WTC11 (cell line): ENCODE data around the gene AIG1. TPM values are rescaled to one million over a fixed set of nuclear protein-coding genes. Genes with fewer than 3 reads are reported as not detected.
A peak's percentile ranks its signal among the peaks of the same experiment; 100 is the strongest.

ENCODE experiments used
- CREM ChIP-seq: sonication (generic); formaldehyde crosslinking; IDR thresholded peaks from 2 replicates; pipeline ENCODE4 v1.8.1; 2022; ENCODE audit warnings: mild to moderate bottlenecking, missing genetic modification reagents, moderate library complexity
- CTCF ChIP-seq: fragments of 200-600 bp; IDR thresholded peaks from 2 replicates; pipeline ENCODE4 v1.8.0; 2022; ENCODE audit warnings: antibody characterized with exemption
- E2F4 ChIP-seq: sonication (generic); formaldehyde crosslinking; IDR thresholded peaks from 2 replicates; pipeline ENCODE4 v1.8.1; 2022; ENCODE audit warnings: low read depth, mild to moderate bottlenecking, moderate library complexity, missing genetic modification reagents, borderline replicate concordance
- FOXK1 ChIP-seq: sonication (generic); formaldehyde crosslinking; IDR thresholded peaks from 2 replicates; pipeline ENCODE4 v1.8.0; 2022; ENCODE audit warnings: mild to moderate bottlenecking, moderate library complexity, missing genetic modification reagents
- FOXP1 ChIP-seq: sonication (generic); formaldehyde crosslinking; IDR thresholded peaks from 2 replicates; pipeline ENCODE4 v1.8.0; 2022; ENCODE audit warnings: missing genetic modification reagents, mild to moderate bottlenecking, moderate library complexity, borderline replicate concordance
- GTF2I ChIP-seq: fragments of 250-450 bp; sonication (Bioruptor Pico); conservative IDR thresholded peaks from 2 replicates; pipeline ENCODE4 v1.4.0; 2021; ENCODE audit warnings: mild to moderate bottlenecking
- IRF1 ChIP-seq: sonication (generic); formaldehyde crosslinking; IDR thresholded peaks from 2 replicates; pipeline ENCODE4 v1.8.0; 2023; ENCODE audit warnings: missing genetic modification reagents
- IRF2 ChIP-seq: sonication (generic); formaldehyde crosslinking; IDR thresholded peaks from 2 replicates; pipeline ENCODE4 v1.8.0; 2022; ENCODE audit warnings: low read depth, missing genetic modification reagents, borderline replicate concordance
- MXD4 ChIP-seq: fragments of 250-450 bp; sonication (Bioruptor Pico); IDR thresholded peaks from 2 replicates; pipeline ENCODE4 v1.8.0; 2021; ENCODE audit warnings: mild to moderate bottlenecking, moderate library complexity, borderline replicate concordance
- NFATC4 ChIP-seq: fragments of 250-450 bp; sonication (Bioruptor Pico); IDR thresholded peaks from 2 replicates; pipeline ENCODE4 v1.9.0; 2021; ENCODE audit warnings: mild to moderate bottlenecking
- NFYB ChIP-seq: sonication (generic); formaldehyde crosslinking; conservative IDR thresholded peaks from 2 replicates; pipeline ENCODE4 v1.8.0; 2022; ENCODE audit warnings: low read depth, missing genetic modification reagents
- NR1H2 ChIP-seq: sonication (generic); formaldehyde crosslinking; IDR thresholded peaks from 2 replicates; pipeline ENCODE4 v1.9.0; 2021; ENCODE audit warnings: mild to moderate bottlenecking, moderate library complexity, missing genetic modification reagents
- NR3C1 ChIP-seq: sonication (generic); formaldehyde crosslinking; conservative IDR thresholded peaks from 2 replicates; pipeline ENCODE4 v1.8.1; 2023; ENCODE audit warnings: low read depth, mild to moderate bottlenecking, missing genetic modification reagents
- RELA ChIP-seq: sonication (generic); formaldehyde crosslinking; IDR thresholded peaks from 2 replicates; pipeline ENCODE4 v1.8.1; 2022; ENCODE audit warnings: missing genetic modification reagents, mild to moderate bottlenecking, borderline replicate concordance
- TEAD1 ChIP-seq: sonication (generic); formaldehyde crosslinking; IDR thresholded peaks from 2 replicates; pipeline ENCODE4 v1.8.0; 2022; ENCODE audit warnings: mild to moderate bottlenecking, missing genetic modification reagents
- ZBTB21 ChIP-seq: sonication (generic); formaldehyde crosslinking; IDR thresholded peaks from 2 replicates; pipeline ENCODE4 v1.8.1; 2023; ENCODE audit warnings: mild to moderate bottlenecking, missing genetic modification reagents, borderline replicate concordance
- ZNF219 ChIP-seq: sonication (generic); formaldehyde crosslinking; IDR thresholded peaks from 2 replicates; pipeline ENCODE4 v1.8.0; 2023; ENCODE audit warnings: missing genetic modification reagents, mild to moderate bottlenecking, borderline replicate concordance
- ZNF232 ChIP-seq: sonication (generic); formaldehyde crosslinking; IDR thresholded peaks from 2 replicates; pipeline ENCODE4 v1.8.0; 2022; ENCODE audit warnings: mild to moderate bottlenecking, missing genetic modification reagents
- ZNF396 ChIP-seq: fragments of 250-450 bp; sonication (Bioruptor Pico); IDR thresholded peaks from 2 replicates; pipeline ENCODE4 v1.8.0; 2021; ENCODE audit warnings: mild to moderate bottlenecking, moderate library complexity, borderline replicate concordance
- ZNF423 ChIP-seq: fragments of 250-450 bp; sonication (Bioruptor Pico); IDR thresholded peaks from 2 replicates; pipeline ENCODE4 v2.1.2; 2022; ENCODE audit warnings: mild to moderate bottlenecking, moderate library complexity
- ZSCAN18 ChIP-seq: fragments of 250-450 bp; sonication (Bioruptor Pico); IDR thresholded peaks from 2 replicates; pipeline ENCODE4 v2.1.2; 2022; ENCODE audit warnings: mild to moderate bottlenecking, moderate library complexity
- total RNA-seq: library from RNA; stranded (reverse); gene quantifications from 3 replicates; pipeline ENCODE4 v1.2.3, GENCODE V29; 2021
- TF ChIP-seq, protein P1 (sequence below): sonication (generic); formaldehyde crosslinking; IDR thresholded peaks from 2 replicates; pipeline ENCODE4 v1.8.0; 2022; ENCODE audit warnings: mild to moderate bottlenecking, missing genetic modification reagents
- TF ChIP-seq, protein P2 (sequence below): fragments of 250-450 bp; sonication (Bioruptor Pico); IDR thresholded peaks from 2 replicates; pipeline ENCODE4 v1.9.0; 2021; ENCODE audit warnings: mild to moderate bottlenecking
- TF ChIP-seq, protein P3 (sequence below): sonication (generic); formaldehyde crosslinking; IDR thresholded peaks from 2 replicates; pipeline ENCODE4 v1.8.0; 2022; ENCODE audit warnings: mild to moderate bottlenecking, missing genetic modification reagents
- TF ChIP-seq, protein P4 (sequence below): sonication (generic); formaldehyde crosslinking; IDR thresholded peaks from 2 replicates; pipeline ENCODE4 v1.8.1; 2023; ENCODE audit warnings: mild to moderate bottlenecking, missing genetic modification reagents
- TF ChIP-seq, protein P5 (sequence below): fragments of 250-450 bp; sonication (Bioruptor Pico); IDR thresholded peaks from 2 replicates; pipeline ENCODE4 v1.8.0; 2021; ENCODE audit warnings: mild to moderate bottlenecking
- TF ChIP-seq, protein P6 (sequence below): fragments of 250-450 bp; sonication (Bioruptor Pico); IDR thresholded peaks from 2 replicates; pipeline ENCODE4 v1.9.0; 2021; ENCODE audit warnings: moderate library complexity, mild to moderate bottlenecking, inconsistent platforms, borderline replicate concordance

Gene AIG1
- total RNA-seq, 1 experiment from 2014 or later: 38.8 TPM

- TF ChIP-seq RELA: no peak
- TF ChIP-seq, protein P1, sequence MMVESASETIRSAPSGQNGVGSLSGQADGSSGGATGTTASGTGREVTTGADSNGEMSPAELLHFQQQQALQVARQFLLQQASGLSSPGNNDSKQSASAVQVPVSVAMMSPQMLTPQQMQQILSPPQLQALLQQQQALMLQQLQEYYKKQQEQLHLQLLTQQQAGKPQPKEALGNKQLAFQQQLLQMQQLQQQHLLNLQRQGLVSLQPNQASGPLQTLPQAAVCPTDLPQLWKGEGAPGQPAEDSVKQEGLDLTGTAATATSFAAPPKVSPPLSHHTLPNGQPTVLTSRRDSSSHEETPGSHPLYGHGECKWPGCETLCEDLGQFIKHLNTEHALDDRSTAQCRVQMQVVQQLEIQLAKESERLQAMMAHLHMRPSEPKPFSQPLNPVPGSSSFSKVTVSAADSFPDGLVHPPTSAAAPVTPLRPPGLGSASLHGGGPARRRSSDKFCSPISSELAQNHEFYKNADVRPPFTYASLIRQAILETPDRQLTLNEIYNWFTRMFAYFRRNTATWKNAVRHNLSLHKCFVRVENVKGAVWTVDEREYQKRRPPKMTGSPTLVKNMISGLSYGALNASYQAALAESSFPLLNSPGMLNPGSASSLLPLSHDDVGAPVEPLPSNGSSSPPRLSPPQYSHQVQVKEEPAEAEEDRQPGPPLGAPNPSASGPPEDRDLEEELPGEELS (CRISPR knock-in tag): 0 out of 2 replicates have a peak, but pooled peaks have one; percentile 44
- TF ChIP-seq FOXK1: no peak
- TF ChIP-seq ZNF423: no peak
- TF ChIP-seq NFYB (CRISPR knock-in tag): no peak
- no peak for TF ChIP-seq NR3C1
- TF ChIP-seq, protein P2, sequence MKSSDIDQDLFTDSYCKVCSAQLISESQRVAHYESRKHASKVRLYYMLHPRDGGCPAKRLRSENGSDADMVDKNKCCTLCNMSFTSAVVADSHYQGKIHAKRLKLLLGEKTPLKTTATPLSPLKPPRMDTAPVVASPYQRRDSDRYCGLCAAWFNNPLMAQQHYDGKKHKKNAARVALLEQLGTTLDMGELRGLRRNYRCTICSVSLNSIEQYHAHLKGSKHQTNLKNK (CRISPR knock-in tag): no peak
- TF ChIP-seq, protein P3, sequence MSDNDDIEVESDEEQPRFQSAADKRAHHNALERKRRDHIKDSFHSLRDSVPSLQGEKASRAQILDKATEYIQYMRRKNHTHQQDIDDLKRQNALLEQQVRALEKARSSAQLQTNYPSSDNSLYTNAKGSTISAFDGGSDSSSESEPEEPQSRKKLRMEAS (CRISPR knock-in tag): no peak; the same call in 1 of the 2 replicates
- TF ChIP-seq ZNF219 (CRISPR knock-in tag): no peak
- TF ChIP-seq E2F4 (CRISPR knock-in tag): no peak
- no peak for TF ChIP-seq IRF2 (CRISPR knock-in tag)
- no peak for TF ChIP-seq NFATC4 (CRISPR knock-in tag)
- TF ChIP-seq CTCF: peak; percentile 88
- TF ChIP-seq TEAD1 (CRISPR knock-in tag): no peak; the same call in 1 of the 2 replicates
- TF ChIP-seq, protein P4, sequence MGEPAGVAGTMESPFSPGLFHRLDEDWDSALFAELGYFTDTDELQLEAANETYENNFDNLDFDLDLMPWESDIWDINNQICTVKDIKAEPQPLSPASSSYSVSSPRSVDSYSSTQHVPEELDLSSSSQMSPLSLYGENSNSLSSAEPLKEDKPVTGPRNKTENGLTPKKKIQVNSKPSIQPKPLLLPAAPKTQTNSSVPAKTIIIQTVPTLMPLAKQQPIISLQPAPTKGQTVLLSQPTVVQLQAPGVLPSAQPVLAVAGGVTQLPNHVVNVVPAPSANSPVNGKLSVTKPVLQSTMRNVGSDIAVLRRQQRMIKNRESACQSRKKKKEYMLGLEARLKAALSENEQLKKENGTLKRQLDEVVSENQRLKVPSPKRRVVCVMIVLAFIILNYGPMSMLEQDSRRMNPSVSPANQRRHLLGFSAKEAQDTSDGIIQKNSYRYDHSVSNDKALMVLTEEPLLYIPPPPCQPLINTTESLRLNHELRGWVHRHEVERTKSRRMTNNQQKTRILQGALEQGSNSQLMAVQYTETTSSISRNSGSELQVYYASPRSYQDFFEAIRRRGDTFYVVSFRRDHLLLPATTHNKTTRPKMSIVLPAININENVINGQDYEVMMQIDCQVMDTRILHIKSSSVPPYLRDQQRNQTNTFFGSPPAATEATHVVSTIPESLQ: no peak
- TF ChIP-seq, protein P5, sequence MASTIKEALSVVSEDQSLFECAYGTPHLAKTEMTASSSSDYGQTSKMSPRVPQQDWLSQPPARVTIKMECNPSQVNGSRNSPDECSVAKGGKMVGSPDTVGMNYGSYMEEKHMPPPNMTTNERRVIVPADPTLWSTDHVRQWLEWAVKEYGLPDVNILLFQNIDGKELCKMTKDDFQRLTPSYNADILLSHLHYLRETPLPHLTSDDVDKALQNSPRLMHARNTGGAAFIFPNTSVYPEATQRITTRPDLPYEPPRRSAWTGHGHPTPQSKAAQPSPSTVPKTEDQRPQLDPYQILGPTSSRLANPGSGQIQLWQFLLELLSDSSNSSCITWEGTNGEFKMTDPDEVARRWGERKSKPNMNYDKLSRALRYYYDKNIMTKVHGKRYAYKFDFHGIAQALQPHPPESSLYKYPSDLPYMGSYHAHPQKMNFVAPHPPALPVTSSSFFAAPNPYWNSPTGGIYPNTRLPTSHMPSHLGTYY (CRISPR knock-in tag): peak; percentile 24; the same call in 1 of the 2 replicates
- TF ChIP-seq ZSCAN18 (CRISPR knock-in tag): no peak
- no peak for TF ChIP-seq NR1H2 (CRISPR knock-in tag)
- no peak for TF ChIP-seq ZBTB21 (CRISPR knock-in tag)
- TF ChIP-seq ZNF396 (CRISPR knock-in tag): no peak
- TF ChIP-seq CREM (CRISPR knock-in tag): no peak
- TF ChIP-seq, protein P6, sequence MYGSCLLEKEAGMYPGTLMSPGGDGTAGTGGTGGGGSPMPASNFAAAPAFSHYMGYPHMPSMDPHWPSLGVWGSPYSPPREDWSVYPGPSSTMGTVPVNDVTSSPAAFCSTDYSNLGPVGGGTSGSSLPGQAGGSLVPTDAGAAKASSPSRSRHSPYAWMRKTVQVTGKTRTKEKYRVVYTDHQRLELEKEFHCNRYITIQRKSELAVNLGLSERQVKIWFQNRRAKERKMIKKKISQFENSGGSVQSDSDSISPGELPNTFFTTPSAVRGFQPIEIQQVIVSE (CRISPR knock-in tag): no peak
- TF ChIP-seq IRF1 (CRISPR knock-in tag): no peak
- TF ChIP-seq ZNF232 (CRISPR knock-in tag): no peak
- no peak for TF ChIP-seq FOXP1
- no peak for TF ChIP-seq MXD4 (CRISPR knock-in tag)
- no peak for TF ChIP-seq GTF2I
These were observed 276.7 kb downstream of the AIG1 start (continued) for GRCh38 chr6:143337201-143337949.
